Raji (cell line): ENCODE data around the gene ATP6V1B1.
A peak's percentile ranks its signal among the peaks of the same experiment; 100 is the strongest.

ENCODE experiments used
- POLR2A ChIP-seq: IDR thresholded peaks from 2 replicates; pipeline ENCODE4 v1.6.1; 2011; ENCODE audit warnings: low read depth, low read length, control low read depth; ENCODE audit not compliant: insufficient read depth

The ATP6V1B1 gene

DNA sequence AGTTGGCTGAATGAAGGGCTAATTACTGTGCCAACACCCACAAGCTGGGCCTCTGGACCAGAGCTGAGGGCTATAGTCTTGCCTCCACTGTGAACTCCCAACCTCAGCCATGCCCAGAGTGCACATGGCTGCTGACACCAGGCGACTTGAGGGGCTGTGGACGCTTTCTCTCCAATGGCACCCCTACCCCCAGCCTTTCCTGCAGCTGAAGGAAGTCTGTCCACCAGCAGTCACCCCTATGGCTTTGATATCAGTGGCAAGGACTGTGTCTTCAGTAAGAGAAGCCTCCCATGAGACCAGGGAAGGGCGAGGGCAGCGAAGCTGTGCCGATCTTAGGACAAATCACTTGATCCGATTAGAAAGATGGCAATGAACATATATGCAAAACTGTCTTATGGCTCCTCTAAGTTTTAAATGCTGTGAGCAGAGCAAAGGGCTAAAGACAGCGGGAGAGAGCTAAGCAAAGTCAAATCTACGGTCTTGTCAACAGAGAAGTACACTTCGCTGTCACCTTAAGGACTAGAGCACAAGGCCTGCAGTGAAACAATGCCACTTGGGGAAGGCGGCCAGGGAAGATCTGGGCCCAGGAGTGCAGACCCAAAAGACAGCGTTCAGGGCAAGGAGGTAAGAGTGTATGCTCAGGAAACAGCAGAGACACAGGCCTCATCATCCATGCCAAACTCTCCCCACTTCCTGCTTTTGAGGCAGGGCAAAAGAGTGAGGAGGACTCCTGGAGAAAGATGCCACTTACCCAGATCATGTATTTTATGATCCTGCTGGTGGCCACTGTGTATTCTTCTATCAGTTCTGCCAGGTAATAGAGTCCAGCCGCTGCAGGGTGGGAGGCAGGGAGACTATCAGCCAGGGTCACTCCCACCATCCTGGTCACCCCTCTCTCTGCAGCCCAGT is 57.5 kb downstream of the ATP6V1B1 start:
- TF ChIP-seq POLR2A, result no peak

DNA sequence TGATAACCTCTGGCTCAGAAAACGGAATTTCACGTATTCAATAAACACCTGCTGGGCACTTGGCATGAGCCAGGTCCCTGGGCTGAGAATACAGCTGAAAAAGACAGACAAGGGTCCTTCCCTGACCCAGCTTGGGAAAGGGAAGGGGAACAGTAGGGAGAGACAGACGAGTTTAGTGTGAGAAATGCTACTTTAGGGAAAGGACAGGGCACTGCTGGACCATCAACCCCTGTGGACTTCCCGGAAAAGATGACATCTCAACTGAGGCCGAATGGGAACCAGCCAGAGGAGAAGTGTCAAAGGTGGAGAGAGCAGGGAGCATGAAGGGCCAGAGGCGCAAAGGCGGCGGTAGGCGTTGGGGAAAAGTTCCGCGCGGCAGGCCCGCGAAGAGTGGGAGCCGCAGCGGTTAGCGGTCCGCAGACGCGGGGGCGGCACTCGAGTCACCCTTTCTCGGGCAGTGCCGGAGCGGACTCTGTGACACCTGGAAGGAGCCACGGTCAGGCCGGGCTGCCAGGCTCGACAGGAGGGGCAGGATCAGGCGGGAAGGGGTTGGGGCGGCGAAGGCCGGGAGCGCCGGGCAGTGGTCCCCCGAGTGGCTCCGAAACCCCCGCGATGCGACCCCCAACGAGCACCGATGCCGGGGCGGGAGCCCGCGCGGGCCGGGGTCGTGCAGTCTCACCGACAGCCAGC is 58.5 kb downstream of the ATP6V1B1 start:
- TF ChIP-seq POLR2A, result no peak

DNA sequence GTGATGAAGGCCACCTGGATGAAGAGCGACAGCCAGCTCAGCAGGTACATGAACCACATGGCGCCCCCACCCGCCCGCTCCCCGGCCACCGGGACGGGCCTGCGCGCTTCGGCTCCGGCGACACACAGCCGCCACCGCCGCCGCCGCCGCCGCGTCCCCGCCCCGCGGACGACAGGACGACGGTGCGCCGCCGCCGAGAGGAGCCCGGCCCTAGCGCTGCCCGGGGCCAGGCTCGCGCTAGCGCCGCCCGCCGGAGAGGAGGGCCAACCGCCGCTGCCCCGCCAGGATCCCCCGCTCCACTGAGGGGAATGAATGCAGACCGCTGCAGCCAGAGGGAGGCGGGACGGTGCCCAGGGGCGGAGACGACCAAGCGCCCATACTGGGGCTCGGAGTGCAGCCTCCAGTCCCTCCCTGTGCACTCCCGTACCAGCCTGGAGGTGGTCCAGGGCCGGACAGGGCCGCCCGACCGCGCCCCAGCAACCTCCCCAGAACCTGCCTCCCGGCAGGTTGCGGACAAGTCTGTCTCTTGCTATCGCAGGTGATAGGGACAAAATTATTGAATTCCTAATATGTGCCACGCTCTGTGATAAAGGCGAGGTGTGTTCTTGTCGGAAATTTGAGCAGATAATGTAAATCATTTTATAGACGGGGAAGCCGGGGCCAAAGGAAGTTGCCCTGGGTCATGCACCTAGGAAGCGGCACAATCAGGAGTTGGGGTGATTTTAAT is 59.2 kb downstream of the ATP6V1B1 start, which contains the start of gene TEX261:
Gene TEX261, minus strand, starts transcription at position 175 of the 727 bp plus-strand sequence. Its CDS starts 116 bp downstream, at position 59.
- peak; percentile 75 for TF ChIP-seq POLR2A

DNA sequence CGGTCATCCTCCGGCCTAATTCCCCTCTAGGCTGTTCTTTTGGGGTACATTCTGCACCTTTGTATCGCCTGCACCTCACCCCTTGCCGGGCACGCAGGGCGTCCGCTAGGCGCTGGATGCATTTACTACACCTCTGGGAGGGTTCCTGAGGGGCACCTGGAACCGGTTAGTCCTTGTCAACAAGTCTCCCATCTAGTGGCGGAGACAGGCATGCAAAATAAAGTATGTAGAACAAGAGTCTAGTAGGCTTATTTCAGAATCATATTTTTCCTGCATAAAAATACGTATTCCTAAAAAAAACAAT is 59.7 kb downstream of the ATP6V1B1 start:
- TF ChIP-seq POLR2A, result no peak

DNA sequence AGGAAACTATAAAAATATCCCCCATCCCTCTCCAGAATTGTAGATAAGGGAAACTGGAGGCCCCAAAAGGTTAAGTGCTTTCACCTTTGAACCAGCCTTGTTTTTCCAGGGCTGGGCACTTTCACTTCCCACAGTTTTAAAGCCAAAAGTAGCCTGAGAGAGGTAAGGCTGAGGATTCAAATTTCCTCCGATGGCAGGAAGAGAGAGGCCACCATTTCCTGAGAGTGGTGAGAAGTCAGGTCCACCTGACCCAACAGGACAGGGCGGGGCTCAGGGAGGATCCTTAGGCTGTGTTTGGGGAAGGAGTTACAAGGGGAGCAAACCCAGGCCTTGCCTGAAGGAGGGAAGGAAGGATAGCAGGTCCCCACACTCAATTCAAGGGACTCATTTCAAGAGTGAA is 63.7 kb downstream of the ATP6V1B1 start:
- no peak for TF ChIP-seq POLR2A

DNA sequence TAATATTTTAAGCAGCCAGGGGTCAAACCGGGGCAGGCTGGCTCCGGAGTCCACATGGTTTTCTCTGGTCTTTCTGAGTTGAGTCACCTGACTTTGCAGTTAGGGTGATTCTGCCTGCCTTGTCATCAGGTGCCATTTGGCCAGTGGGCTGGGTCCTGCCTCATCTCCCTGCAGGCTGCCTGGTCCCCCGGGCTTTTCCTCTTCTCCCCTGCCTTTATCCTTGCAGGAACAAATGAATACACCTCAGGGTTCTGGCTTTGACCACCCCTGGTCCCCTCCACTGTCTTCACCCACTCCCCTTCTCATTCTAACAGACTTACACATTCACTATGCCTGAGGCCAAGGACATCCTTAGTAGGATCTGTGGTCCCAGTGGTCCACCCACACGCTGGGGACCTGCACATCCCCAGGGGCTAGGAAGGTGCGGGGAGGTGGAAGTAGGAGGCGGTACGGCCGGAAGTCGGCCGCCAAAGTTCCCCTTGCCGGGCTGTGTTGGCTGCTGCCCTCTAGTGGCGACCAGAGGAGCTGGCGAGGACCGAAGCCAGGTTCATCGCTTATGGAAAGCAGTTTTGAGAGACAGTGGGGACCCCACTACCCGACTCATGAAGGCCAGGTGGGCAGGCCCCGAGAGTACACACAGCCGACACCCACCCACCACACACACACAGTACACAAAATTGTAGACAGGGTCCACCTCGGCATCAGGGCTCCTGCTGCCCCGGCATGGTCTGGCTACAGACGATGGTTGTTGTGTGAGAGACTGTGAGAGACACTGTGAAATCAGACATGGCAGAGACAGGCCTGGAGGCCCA is 65.3 kb downstream of the ATP6V1B1 start:
- TF ChIP-seq POLR2A, result peak; percentile 78

DNA sequence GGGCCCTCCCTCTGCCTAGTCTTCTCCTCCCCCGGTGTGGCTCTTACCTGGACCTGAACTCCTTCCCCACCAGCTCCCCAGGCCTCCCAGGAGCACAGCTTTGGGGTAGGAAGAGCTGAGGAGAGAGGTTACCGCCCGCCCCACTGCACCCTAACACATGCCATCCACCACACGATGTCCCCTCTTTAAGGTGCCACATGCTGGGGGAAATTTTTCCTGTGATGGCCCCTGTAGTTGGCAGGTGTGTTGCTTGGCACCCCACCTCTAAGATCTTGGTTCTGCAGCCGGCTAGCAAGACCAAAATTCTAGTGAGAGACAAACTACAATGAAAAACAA is 65.9 kb downstream of the ATP6V1B1 start:
- TF ChIP-seq POLR2A, result no peak

DNA sequence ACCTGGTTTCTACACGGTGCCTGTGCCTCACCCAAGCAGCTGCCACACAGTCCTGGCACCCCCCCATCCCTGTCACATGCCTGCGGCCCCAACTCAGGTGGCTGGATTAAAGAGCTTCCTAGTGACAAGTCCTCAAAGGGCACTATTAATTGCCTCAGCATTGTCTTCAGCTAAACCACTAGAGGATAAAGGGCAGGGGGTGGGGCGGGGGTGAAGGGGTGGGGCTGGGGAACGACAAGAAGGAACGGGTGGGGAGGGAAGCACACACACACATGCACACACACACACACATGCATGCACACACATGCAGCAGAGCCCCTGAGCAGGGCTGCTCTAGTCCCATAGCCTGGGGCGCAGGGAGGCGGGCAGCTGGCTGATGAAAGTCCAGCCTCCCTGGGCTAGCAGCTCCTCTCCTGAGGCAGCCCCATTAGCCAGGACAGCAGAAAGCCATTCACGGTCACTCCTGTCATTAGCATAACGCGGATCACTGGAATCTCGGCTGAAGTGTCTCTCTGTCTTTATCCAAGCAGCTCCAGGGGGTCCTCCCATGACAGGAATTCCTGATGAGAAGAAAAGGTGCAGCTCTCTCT is 66.4 kb downstream of the ATP6V1B1 start:
- no peak for TF ChIP-seq POLR2A

DNA sequence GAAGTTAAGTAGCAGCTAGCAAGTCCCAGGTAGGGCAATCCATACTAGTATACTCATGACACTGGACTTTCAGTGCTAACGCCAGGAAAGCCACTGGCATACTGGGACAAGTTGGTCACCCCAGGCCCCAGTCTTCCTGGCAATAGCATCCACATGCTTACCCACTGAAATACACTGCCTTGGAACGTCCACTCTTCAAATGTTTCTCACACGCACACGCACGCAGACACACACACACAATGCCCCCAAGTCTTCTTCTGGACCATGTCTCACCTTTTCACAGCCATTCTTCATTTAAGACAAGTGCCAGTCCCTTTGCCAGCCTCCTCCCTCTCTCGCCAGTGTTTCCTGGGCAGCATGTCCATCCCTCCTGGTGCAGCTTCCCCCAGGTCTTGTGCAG is 67.7 kb downstream of the ATP6V1B1 start:
- no peak for TF ChIP-seq POLR2A

DNA sequence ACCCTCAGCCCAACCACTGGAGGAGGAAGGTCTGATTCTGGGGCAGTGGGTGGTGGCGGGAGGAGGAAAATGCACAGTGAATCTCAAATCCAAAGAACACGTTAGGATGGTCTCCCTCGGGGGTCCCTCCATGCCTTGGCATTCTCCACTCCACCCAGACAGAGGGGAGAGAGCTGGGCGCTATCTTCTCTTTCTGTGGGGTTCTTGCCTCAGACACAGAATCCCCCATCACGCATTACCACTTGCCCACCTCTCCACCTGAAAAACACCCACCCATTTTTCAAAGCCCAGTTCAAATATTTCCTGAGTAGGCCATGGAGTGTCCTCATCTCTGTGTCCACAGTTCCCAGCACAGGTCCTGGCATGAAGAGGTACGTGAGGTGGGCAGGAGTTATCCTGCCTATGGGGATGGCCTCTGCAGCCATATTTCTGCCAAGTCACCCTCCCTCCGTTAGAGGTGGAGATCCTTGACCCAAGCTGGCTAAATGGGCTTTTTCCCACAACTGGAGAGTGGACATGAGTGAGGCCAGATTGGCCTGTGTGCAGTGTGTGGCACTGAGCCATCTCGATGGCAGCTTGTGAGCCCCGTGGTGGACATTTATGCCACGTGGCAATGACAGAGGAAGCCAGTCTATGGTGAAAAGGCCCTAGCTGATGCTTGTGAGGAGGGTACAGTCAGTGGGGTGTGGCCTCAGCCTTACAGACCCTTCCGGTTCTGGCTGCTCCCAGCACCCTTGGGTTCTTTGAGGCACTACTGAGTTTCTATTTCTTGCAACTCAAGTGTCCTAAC is 68.5 kb downstream of the ATP6V1B1 start:
- no peak for TF ChIP-seq POLR2A

DNA sequence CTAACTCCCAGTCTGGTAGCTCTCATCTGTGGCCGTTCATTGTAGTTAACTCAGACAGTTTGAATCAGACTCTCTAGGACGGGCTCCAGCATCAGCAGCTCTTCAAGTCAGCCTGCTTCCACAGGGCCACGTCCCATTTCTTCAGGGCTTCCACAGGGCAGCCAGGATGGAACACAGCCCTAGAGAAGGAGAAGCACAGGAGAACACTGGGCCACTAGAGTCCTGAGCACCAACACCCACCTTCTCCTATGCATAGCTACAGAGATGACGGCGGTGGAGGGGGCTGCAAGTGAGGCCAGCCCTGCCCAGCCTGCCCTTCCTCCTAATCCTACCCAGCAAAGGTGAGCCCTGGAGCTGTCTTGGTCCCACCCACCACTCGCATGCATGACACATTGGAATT is 69.2 kb downstream of the ATP6V1B1 start:
- no peak for TF ChIP-seq POLR2A

DNA sequence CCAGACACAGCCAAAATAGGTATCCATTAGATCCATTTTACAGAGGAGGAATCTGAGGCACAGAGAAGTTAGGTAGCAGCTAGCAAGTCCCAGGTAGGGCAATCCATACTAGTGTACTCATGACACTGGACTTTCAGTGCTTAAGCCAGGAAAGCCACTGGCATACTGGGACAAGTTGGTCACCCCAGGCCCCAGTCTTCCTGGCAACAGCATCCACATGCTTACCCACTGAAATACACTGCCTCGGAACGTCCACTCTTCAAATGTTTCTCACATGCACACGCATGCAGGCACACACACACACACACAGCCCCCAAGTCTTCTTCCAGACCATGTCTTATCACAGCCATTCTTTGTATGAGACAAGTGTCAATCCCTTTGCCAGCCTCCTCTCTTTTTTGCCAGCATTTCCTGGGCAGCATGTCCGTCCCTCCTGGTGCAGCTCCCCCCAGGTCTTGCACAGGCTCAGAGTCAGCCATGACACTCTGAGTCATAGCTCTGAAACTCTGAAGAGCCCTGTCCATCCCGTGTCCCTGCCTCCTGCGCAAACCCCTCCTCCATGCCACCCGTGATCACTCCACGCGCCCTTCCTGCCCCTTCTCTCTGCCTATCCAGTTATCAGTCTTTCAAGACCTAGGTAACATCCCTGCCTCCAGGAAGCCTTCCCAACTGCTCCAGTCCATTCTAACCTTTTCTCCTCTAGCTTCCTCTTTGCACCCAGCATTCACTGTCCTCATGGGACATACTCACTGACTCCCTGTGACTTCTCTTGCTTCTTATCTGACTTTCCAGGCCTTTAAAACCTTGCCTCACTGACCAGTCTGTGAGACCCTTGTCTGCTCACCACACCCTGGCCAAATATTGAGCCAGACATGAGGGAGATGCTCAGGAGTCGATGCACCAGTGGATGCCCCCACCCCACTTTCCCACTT is 69.8 kb downstream of the ATP6V1B1 start:
- TF ChIP-seq POLR2A, result no peak

DNA sequence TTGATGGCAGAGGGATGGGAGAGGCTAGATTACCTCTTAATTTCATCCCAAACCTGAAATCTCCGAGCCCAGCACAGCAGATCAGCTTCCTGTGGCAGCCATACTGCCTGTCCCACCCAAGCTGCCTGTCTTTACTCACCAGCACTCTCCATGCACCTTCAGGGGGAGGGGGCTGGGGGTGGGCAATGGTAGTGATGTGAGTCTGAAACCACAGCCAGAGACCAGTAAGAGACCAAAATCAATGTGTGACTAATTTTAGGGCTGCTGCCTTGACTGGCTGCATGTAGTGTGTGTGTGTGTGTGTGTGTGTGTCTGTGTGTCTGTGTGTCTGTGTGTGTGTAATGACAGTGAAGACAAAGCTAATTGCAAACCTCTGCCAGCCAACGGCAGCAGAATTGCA is 70.6 kb downstream of the ATP6V1B1 start:
- TF ChIP-seq POLR2A, result no peak
